Liver (tissue), 3 donors: ENCODE measurements around the gene FAIM2.

ENCODE experiments used
- ATF3 ChIP-seq: IDR thresholded peaks from 2 replicates; pipeline ENCODE4 v1.6.1; 2016; ENCODE audit warnings: antibody characterized with exemption
- EGR1 ChIP-seq, 2 donors: IDR thresholded peaks; 2 replicates each; pipeline ENCODE4 v1.6.1; 2016 to 2018; ENCODE audit warnings: antibody characterized with exemption in 2 of 2, low read depth in 2 of 2
- GABPA ChIP-seq, 2 donors: IDR thresholded peaks in 1 of 2; conservative IDR thresholded peaks in 1 of 2; 2 replicates each; pipeline ENCODE4 v1.6.1; 2016; ENCODE audit warnings: antibody characterized with exemption in 2 of 2, mild to moderate bottlenecking in 1 of 2, moderate library complexity in 1 of 2
- HNF4A ChIP-seq, 2 donors: conservative IDR thresholded peaks; 2 replicates each; pipeline ENCODE4 v1.6.1; 2016; ENCODE audit warnings: antibody characterized with exemption in 2 of 2, mild to moderate bottlenecking in 2 of 2
- JUND ChIP-seq, 2 donors: IDR thresholded peaks; 2 replicates each; pipeline ENCODE4 v1.6.1; 2016; ENCODE audit warnings: antibody characterized with exemption in 2 of 2
- MAX ChIP-seq: IDR thresholded peaks from 2 replicates; pipeline ENCODE4 v1.6.1; 2016; ENCODE audit warnings: antibody characterized with exemption
- RAD21 ChIP-seq, 2 donors: IDR thresholded peaks; 2 replicates each; pipeline ENCODE4 v1.6.1; 2016; ENCODE audit warnings: antibody characterized with exemption in 2 of 2, mild to moderate bottlenecking in 2 of 2
- SP1 ChIP-seq: IDR thresholded peaks from 2 replicates; pipeline ENCODE4 v1.6.1; 2018; ENCODE audit warnings: antibody characterized with exemption, mild to moderate bottlenecking
- TAF1 ChIP-seq: conservative IDR thresholded peaks from 2 replicates; pipeline ENCODE4 v1.6.1; 2016; ENCODE audit warnings: antibody characterized with exemption, mild to moderate bottlenecking
- YY1 ChIP-seq: IDR thresholded peaks from 2 replicates; pipeline ENCODE4 v1.6.1; 2016; ENCODE audit warnings: antibody characterized with exemption, mild to moderate bottlenecking
- TF ChIP-seq, protein P1 (sequence below): fragments of 150-350 bp; IDR thresholded peaks from 2 replicates; pipeline ENCODE4 v1.5.1; 2017; ENCODE audit warnings: improper control_type of control experiment, low read depth, low read length; ENCODE audit not compliant: missing input control
- TF ChIP-seq, protein P2 (sequence below): IDR thresholded peaks from 2 replicates; pipeline ENCODE4 v1.6.1; 2016; ENCODE audit warnings: antibody characterized with exemption
- TF ChIP-seq, protein P3 (sequence below): IDR thresholded peaks from 2 replicates; pipeline ENCODE4 v1.6.1; 2016; ENCODE audit warnings: antibody characterized with exemption, mild to moderate bottlenecking
- donor health status: healthy.
- donor health status: healthy.

DNA sequence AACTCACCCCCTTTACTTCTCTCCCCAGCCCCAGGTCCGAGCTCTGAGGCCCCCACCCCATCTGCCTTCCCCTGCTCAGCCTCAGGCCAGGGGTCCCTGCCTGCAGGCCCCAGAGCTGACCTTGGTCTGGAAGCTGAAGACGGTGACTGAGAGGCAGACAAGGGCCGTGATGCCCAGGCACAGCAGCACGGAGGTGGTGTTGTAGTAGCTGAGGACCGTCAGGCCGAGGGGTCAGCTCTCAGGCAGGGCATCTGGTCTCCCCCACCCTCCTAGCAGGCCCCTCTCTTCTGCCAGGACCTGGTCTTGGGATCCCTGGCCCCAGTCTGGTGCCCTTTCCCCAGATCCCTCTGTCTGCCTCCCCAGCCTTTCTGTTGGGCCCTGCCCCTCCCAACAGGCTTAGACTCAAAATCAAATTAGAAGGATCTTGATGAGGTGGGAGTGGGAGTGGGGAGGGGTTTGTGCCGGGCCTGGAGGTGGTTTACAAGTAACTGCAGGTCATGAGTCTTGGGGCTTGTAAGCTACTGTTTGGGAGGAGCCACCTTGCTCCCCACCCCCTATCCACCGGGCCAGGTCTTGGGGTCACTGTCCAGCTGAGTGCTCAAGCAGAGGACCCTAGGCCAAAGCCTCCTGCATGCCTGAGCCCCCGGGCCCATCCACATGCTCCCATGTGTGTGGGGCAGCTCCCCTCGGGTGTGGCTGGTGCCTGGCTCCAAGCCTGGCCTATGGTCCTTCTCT is 14.2 kb downstream of the FAIM2 start:
- TF ChIP-seq HNF4A (conservative IDR thresholded peaks at IDR 0.05) = no peak
- TF ChIP-seq, protein P1, sequence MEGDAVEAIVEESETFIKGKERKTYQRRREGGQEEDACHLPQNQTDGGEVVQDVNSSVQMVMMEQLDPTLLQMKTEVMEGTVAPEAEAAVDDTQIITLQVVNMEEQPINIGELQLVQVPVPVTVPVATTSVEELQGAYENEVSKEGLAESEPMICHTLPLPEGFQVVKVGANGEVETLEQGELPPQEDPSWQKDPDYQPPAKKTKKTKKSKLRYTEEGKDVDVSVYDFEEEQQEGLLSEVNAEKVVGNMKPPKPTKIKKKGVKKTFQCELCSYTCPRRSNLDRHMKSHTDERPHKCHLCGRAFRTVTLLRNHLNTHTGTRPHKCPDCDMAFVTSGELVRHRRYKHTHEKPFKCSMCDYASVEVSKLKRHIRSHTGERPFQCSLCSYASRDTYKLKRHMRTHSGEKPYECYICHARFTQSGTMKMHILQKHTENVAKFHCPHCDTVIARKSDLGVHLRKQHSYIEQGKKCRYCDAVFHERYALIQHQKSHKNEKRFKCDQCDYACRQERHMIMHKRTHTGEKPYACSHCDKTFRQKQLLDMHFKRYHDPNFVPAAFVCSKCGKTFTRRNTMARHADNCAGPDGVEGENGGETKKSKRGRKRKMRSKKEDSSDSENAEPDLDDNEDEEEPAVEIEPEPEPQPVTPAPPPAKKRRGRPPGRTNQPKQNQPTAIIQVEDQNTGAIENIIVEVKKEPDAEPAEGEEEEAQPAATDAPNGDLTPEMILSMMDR = no peak
- no peak for TF ChIP-seq YY1
- TF ChIP-seq TAF1 = no peak
- TF ChIP-seq MAX = no peak
- no peak for TF ChIP-seq RAD21 (IDR thresholded peaks at IDR 0.05)
- no peak for TF ChIP-seq ATF3
- no peak for TF ChIP-seq SP1
- TF ChIP-seq, protein P2, sequence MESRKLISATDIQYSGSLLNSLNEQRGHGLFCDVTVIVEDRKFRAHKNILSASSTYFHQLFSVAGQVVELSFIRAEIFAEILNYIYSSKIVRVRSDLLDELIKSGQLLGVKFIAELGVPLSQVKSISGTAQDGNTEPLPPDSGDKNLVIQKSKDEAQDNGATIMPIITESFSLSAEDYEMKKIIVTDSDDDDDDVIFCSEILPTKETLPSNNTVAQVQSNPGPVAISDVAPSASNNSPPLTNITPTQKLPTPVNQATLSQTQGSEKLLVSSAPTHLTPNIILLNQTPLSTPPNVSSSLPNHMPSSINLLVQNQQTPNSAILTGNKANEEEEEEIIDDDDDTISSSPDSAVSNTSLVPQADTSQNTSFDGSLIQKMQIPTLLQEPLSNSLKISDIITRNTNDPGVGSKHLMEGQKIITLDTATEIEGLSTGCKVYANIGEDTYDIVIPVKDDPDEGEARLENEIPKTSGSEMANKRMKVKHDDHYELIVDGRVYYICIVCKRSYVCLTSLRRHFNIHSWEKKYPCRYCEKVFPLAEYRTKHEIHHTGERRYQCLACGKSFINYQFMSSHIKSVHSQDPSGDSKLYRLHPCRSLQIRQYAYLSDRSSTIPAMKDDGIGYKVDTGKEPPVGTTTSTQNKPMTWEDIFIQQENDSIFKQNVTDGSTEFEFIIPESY = no peak
- TF ChIP-seq GABPA (IDR thresholded peaks at IDR 0.05 in 1 of 2, conservative IDR thresholded peaks at IDR 0.05 in 1 of 2) = no peak
- TF ChIP-seq EGR1 (IDR thresholded peaks at IDR 0.05; ENCODE audit: low read depth in 2 of 2) = no peak
- TF ChIP-seq, protein P3, sequence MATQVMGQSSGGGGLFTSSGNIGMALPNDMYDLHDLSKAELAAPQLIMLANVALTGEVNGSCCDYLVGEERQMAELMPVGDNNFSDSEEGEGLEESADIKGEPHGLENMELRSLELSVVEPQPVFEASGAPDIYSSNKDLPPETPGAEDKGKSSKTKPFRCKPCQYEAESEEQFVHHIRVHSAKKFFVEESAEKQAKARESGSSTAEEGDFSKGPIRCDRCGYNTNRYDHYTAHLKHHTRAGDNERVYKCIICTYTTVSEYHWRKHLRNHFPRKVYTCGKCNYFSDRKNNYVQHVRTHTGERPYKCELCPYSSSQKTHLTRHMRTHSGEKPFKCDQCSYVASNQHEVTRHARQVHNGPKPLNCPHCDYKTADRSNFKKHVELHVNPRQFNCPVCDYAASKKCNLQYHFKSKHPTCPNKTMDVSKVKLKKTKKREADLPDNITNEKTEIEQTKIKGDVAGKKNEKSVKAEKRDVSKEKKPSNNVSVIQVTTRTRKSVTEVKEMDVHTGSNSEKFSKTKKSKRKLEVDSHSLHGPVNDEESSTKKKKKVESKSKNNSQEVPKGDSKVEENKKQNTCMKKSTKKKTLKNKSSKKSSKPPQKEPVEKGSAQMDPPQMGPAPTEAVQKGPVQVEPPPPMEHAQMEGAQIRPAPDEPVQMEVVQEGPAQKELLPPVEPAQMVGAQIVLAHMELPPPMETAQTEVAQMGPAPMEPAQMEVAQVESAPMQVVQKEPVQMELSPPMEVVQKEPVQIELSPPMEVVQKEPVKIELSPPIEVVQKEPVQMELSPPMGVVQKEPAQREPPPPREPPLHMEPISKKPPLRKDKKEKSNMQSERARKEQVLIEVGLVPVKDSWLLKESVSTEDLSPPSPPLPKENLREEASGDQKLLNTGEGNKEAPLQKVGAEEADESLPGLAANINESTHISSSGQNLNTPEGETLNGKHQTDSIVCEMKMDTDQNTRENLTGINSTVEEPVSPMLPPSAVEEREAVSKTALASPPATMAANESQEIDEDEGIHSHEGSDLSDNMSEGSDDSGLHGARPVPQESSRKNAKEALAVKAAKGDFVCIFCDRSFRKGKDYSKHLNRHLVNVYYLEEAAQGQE = no peak
- no peak for TF ChIP-seq JUND (IDR thresholded peaks at IDR 0.05)
